ELR (cell line): ENCODE results near the gene POFUT1.

Source experiments
- DNase-seq: peaks from one replicate; pipeline ENCODE4 v3.0.0-alpha.2; 2015; ENCODE audit warnings: low read depth

The POFUT1 gene

GRCh38 chr20:32278199-32278643, 70.5 kb downstream of the POFUT1 start:
- DNase-seq: peak; percentile 19

- no peak for DNase-seq
These were observed 74.0 kb downstream of the POFUT1 start for GRCh38 chr20:32281711-32282110.

- no peak for DNase-seq
These were observed 74.8 kb downstream of the POFUT1 start for GRCh38 chr20:32282461-32282860.

GRCh38 chr20:32285082-32285620, 77.5 kb downstream of the POFUT1 start:
- no peak for DNase-seq

GRCh38 chr20:32285621-32286371, 78.1 kb downstream of the POFUT1 start:
- peak; percentile 43 for DNase-seq

GRCh38 chr20:32287231-32287638, 79.6 kb downstream of the POFUT1 start:
- DNase-seq: no peak
